ENCODE data around the gene FADD.

Gene FADD, protein sequence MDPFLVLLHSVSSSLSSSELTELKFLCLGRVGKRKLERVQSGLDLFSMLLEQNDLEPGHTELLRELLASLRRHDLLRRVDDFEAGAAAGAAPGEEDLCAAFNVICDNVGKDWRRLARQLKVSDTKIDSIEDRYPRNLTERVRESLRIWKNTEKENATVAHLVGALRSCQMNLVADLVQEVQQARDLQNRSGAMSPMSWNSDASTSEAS

DNA sequence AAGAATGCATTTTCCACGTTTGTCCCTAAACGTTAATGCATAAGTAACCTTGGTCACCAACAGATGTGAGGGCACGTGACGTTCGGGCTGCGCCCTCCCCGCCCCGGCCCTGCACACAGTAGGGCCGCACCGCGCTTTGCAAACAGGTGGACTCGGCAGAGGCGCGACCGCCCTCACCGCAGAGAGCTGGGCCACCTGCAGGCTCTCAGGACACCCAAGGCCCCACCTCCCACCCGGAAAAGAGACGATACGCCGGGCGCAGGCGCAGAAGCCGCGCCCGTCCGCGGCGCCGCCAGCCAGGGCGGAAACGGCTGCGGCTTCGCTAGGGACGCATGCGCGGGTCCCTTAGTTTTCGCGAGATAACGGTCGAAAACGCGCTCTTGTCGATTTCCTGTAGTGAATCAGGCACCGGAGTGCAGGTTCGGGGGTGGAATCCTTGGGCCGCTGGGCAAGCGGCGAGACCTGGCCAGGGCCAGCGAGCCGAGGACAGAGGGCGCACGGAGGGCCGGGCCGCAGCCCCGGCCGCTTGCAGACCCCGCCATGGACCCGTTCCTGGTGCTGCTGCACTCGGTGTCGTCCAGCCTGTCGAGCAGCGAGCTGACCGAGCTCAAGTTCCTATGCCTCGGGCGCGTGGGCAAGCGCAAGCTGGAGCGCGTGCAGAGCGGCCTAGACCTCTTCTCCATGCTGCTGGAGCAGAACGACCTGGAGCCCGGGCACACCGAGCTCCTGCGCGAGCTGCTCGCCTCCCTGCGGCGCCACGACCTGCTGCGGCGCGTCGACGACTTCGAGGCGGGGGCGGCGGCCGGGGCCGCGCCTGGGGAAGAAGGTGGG, at the start of gene FADD:
TSS of gene FADD (plus strand) at position 377 of the 831 bp plus-strand sequence. CDS start at position 541, 164 bp downstream.
- peak; percentile 86 for DNase-seq

DNA sequence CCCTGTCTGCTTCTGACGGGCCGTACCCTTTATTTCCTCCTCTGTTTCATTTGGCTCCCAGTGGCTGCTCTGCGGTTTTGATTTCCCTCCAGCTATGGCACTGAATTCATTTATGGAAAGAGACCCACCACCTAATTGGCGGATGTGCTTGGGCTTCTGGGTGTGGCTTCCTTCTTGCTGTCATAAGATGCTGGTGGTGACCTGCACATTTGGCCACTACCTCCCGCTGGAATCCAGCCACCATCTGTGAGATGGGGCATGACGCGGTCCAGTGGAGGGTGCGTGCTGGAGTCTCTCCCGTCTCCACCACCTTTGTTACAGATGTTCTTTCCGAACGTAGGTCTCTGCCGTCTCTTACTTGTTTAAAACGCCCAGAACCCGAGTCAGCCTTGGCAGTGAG, 47.7 kb upstream of the FADD start:
- DNase-seq: no peak

DNA sequence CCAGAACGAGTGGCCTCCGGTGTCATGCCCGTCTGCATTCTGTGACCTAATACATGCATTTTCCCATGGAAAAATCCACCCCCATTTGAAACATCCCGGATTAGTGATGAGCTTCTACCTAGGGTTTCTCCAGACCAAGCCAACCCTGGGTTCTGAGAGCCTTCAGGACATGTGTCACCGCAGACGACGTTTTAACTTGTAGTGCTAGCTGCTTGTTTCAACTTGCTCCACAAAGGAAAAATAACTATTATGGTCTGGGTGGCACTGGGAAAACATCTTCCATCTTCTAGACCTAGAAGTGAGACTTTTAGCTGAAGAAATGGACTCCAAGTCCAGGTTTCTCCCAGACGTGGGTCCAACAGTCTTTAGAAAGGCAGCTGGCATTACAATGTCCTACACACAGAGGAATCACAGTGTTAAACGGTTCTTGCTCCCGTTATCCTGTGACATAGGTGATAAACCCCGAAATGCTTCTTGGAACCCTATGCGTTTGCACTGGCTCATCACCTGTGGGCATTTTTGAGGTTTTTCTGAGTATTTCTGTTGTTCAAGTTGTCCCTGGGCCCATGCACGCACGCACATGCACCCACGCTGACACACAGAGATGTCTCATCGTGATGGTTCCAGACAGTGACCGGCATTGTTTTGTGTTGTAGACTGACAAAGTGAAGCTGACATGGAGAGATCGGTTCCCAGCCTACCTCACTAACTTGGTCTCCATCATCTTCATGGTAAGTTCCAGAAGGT, 46.6 kb upstream of the FADD start:
- DNase-seq: no peak

DNA sequence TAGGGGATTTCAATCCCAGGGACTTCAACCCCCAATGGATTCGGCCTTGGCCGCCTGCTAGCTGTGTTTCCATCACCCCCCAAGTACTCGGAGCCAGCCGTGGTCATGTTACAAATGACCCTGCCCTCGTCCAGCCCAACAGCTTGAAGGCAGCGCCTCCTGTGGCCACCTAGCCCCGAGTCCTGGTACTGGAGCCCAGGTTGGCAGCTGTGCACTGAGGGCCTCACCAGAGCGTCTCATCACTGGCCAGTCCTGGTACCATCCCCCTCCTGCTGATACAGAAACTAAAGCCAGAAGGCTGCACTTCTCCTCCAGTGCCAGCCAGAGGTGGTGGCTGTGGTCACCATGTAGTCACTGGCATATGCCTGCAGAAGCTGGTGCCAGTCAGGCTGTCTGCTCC, 44.9 kb upstream of the FADD start:
- no peak for DNase-seq

DNA sequence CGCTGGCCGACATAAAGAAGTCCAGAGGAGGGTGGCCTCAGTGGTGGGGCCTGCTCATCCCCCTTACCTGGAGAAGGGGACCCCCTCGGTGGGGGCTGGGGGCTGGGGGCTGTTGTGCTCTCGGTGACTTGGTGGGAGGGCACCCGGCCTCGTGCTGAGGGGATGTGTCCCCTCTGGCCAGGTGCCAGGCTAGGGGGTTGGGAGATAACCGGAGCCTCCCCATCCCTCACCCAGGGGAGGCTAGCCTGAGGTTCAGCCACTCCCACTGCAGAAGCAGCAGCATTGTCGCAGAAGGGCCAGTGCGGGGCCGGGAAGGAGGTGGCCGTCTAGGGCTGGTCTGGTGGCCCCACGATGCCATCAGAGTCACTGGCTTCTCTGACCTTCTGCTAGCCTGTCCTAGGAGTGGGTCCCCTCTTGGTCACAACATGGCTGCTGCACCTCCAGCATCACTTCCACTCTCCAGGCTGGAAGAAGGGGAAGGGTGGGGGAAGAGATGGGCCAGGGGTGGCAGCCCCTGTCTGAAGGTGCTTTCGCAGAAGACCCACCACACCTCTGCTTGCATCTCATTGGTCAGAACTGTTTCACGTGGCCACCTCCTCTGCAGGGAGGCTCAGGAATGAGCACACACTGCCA, 44.2 kb upstream of the FADD start:
- DNase-seq: no peak

DNA sequence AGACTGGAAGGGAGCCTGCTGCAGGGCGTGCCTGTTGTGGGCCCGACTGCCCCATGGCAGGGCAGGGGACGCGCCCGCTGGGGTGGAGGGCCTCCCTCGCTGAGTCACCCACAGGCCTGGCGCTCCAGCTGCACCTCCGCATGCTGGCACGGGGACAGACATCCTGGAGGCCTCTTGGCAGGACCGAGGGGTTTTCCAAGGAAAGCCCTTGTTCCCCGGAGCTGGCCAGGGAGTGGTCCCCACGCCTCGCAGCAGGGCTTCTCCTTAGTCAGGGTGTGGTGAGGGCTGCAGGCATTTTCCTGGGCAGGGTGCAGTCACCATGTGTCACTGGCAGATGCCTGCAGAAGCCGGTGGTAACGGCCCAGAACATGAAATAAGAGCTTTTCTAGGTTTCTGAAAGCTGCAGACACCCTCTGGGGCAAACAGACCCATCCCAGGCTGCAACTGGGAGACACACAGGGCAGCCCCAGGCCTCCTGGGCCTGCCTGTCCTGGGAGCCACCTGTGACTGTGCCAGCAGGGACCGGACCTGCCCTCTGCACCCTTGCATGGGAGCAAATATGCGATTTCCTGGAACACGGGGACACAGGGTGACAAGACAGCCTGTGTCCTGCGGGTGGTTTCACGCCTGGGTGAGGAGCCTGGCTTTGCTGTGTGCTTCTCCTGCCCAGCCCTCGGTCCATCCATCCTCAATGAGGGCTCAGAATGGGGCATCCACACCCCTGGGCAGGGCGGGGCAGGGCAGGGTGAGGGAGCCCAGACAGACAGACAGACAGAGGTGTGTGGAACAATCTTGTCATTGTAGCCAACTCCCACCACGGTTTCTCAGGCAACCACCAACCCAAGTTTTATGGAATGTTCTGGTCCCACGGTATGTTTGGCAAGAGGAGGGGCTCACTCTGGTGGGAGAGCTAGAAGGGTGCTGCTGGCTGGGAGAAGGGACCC, 43.2 kb upstream of the FADD start:
- no peak for DNase-seq

DNA sequence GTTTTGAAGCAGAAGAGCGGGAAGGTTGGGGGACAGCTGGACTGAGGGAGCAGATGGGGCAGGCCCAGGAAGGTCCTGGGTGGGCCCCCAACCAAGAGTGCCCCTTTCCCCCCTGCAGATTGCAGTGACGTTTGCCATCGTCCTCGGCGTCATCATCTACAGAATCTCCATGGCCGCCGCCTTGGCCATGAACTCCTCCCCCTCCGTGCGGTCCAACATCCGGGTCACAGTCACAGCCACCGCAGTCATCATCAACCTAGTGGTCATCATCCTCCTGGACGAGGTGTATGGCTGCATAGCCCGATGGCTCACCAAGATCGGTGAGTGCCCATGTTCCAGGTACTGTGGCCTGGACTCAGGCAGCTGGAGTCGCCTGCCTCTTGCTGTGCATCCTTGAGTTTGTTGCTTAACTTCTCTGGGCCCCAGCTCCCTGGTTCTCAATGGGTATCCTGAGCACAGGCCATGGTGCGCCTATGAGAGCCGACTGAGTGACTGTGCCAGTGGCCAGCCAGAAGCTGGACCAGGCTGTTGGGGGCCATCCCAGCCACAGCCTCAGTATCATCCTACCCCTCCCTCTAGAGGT, 42.0 kb upstream of the FADD start:
- no peak for DNase-seq

DNA sequence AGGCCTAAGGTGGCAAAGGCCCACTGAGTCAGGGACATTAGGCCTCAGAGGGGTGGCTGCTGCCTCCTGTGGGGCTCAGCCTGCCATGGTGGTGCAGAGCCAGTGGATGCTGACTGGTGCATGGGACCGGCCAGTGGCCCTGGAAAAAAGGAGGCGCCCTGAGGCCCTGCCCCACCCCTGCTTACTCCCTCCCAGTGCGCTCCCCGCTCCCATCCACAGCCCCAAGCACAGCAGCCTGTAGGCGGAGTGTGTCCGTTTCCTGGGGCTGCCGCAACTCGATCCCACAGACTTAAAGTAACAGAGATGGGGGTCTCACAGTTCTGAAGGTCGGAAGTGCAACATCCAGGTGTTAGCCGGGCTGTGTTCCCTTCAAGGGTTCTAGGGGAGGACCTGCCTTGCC, 38.4 kb upstream of the FADD start:
- no peak for DNase-seq

DNA sequence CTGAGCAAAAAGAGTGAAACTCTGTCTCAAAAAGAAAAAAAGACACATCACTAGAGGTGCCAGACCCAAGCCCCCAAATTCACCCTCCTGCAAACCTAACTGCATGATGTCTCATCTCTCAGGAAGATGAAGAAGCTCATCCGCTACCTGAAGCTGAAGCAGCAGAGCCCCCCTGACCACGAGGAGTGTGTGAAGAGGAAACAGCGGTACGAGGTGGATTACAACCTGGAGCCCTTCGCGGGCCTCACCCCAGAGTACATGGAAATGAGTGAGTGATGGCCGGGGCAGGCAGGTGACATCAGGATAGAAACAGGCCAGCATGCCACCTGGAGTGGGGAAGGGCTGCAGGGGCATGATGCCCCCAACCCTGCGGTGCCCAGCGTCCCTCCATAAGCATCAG, 36.0 kb upstream of the FADD start:
- DNase-seq: no peak

DNA sequence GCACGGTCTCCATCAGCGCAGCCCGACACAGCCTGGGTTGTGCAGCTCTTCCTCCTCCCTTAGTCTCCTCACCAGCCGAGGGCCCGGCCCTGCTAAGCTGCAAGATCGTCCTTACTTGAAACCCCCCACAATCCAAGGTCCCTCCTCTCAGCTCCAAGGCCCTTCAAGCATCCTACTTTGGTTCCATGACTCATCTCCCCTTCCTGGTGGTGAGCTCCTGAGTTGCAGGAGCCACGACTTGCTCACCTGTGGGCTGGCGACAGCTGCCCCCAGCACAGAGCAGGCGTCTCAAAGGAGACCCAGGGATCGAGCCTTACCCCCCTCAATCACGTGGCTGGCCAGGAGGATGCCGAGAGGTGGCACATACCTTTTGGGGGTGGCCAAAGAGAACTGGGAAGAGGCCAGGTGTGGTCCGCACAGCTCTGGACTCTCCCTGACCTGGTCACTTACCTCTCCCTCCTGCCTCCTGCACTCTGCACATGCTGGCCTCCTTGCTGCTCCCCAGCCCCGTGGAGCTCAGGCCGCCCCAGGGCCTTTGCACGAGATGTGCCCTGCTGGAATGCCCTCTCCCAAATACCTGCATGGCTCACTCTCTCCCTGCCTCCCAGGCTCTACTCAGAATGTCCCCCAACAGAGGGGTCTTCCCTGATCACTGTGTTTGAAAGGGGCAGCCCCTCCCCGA, 35.2 kb upstream of the FADD start:
- no peak for DNase-seq

DNA sequence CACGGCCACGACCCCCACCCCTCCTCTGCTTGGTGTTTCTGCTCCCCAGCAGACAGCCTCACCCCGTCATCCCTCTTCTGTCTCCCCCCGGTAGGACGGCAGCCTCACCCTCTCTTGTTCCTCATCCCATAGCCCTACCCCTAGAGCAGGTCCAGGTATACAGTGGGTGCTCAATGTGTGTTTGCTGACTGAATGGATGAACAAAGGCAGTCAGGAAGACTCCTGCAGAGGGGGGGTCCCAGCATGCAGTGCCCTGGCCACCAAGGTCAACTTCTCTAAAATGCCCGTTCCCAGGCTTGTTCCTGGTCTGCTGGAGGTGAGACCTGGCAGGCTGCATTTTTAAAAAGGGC, 34.7 kb upstream of the FADD start:
- no peak for DNase-seq

DNA sequence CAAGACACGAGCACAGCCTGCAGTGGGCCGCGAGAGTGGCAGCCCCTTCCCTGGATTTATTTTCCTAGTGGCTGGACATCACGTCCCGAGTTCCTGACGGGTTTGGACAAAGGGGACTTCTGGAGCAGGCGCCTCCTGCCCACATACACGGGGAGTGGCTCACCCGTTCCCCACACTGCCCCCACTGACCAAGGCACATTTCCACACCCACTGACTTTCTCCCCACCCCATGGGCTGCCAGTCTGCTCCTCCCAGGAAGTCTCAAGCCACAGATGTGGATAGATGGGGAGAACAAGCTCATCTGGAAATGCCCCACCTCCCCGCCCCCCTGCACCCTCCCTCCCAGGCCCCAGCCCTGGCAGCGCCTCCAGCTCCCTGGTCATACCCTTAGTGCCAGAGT, 34.0 kb upstream of the FADD start:
- DNase-seq: no peak

DNA sequence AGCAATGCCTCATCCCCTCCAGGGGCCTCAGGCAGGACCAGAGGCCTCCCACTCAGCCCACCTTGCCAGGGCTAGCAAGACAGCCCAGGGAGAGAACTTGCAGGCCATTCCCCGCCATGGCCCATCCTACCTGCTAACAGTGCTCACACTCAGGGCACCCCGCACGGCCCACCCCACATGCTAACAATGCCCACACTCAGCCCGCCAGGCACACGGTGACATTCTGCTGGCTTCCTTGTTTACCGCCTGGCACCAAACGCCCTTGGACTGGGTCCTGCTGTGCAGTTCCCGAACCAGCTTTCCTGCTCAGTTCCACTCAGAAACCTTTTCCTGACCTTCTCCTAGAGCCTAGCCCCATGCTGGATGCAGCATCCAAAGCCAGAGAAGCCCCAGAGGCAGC, 33.5 kb upstream of the FADD start:
- no peak for DNase-seq

DNA sequence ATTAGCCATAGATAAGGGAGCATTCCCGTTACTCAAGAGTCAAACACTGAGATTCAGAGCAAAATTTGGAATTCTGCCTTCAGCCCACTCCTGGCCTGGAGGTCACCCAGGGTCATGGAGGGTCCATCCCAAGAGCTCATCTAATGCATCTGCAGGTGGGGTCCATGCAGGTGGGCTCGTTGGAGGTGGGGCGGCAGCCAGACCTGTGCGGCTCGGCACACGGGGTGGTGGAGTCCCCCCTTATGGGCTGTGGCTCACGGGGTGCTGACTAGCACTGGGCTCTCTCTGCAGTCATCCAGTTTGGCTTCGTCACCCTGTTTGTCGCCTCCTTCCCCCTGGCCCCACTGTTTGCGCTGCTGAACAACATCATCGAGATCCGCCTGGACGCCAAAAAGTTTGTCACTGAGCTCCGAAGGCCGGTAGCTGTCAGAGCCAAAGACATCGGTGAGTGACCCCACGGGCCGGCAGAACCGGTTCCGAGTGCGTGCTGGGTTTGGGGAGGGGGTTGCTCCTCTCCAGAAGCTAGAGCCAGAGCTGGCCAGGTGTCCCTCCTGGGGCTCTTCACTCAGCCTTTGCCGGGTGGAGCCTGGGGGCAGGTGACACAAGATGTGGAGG, 32.4 kb upstream of the FADD start:
- no peak for DNase-seq

DNA sequence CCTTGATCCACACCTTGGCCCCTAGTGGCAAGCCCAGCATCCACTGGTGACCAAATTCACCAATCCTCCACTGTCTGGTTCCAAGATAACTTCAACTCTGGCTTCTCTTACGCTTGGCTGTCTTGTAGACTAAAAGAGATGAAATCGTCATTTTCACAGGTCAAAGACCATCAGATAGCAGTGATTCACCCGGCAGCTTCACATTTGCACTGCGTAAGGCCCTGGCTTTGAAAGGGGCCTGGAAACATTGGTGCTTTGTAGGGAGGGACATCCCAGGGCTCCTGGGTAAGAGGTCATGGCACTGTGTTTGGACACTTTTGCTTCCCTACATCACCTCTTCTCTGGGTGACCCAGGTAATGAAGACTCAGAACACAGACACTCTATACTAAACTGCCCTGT, 30.1 kb upstream of the FADD start:
- no peak for DNase-seq

DNA sequence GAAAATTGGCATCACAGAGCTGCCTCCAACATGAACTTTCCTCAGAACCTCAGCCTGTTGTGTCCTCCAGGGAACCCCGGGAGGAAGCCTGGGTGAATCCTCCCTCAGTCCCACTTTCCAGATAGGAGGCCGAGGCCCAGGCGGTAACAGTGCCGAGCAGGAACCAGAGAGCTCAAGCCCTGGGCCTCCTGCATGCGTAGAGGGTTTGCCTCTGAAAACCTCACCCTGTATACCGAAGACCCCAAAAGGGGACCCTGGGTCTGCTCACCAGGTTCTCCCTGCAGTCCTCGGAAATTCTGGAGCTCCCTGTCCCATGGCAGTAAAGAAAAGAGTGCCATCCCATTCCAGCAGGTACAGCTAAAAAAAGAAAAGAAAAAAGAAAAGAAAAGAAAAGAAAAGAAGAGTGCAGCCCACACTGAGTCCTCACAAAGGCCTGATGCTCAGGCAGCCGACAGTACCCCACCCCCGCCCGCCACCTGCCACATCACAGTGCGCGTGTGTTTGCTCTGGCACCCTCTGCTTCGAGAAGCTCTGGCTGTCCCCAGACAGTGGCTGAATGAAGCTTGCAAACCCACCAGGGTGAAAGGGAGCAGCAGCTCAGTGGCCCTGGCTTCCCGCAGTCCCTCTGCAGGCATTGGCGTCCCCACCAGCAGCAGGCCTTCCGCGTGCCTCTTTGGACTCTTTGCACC, 28.4 kb upstream of the FADD start:
- no peak for DNase-seq

DNA sequence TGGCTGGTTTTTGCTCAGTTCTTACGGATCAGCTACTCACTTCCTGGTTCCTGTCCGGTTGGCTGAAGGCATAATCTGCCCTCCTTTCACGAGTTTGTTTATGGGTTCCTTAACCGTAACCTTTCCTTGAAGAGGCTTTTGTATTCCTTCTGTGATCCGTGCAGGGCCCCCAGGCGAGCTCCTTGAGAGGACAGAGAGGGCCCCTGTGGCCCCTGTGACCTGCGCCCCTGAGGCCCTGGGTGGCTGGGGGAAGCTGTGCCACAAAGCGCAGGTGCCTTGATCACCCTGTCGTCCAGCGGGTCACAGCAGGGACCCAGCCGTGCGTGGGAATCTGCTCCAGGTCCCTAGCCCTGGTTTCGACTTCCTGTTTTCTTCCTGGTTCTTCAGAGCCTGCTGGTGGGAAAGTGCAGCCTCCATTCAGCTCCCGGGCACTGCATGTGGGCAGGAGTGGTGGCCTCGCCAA, 27.8 kb upstream of the FADD start:
- no peak for DNase-seq

DNA sequence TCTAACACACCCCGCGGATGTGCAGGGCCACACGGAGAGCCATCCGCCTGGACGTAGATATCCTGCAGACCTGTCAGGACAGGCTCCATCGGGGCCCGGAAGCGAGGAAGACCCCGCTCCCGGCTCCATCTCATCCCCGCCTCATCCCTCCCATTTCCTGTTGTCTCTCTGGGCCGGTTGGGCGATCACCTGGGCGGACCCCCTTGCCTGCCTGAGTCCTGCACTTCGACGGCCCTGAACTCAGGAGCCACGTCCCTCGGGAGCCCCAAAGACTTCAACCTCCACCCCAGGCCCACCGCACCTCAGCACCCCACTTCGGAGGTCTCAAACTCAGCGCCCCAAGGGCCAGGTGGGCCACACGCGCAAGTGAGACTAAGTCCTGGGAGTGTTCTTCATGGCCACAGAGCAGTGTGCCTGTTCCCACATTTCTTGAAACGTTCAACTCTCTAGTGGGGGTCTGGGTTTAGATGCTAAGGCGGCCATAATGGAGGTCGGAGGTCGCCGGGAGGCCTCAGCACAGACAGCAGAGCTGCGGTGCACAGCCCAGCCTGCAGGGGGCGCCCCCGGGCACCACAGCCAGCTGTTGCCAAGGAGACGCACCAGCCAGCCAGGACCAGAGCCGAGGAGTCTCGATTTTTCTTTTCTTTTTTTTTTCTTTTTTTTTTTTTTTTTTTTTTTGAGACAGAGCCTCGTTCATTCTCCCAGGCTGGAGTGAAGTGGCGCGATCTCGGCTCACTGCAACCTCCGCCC, 26.0 kb upstream of the FADD start:
- DNase-seq: peak; percentile 20

DNA sequence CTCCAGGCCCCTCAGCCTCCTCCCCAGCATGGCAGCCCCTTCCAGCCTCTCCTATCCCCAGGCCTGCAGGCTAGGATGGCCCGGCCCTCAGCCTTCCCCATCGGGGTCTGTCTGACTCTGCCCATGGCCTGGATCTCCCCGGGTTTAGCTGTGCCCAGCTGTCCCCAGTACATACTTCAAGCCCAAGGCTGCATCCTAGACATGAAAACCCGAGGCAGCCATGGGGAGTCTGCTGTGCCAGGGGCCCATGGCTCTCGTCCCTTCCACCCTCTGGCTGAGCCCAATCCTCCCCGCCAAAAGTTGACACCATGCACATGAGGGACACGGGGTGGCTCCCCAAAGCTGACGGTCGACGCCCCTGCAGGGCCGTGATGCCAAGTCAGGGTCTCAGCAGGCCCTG, 22.2 kb upstream of the FADD start:
- DNase-seq: no peak

All from activated CD4-positive, alpha-beta T cell treated with anti-CD3 and anti-CD28 coated beads for 1 hour (primary cell).